ENCODE results near the gene SLC8A3. TPM values are rescaled to one million over a fixed set of nuclear protein-coding genes. Genes with fewer than 3 reads are reported as not detected.

The SLC8A3 gene
- total and polyA plus RNA-seq, 2 experiments from 2014 or later = 0.42 to 2.6 TPM

GRCh38 chr14:70018713-70019211 lies 170.0 kb downstream of the SLC8A3 start:
- 71% methylated on average over 9 of the region's 9 CpGs for WGBS (ENCODE audit: low lambda C conversion rate, missing lambda C conversion rate)
- H2AFZ ChIP-seq = no peak overlapping the region
- no peak overlapping the region for H3K4me3 ChIP-seq
- DNase-seq (ENCODE audit: low spot score) = no peak
- no peak overlapping the region for H3K27ac ChIP-seq
- H3K9me3 ChIP-seq (ENCODE audit: low read depth) = no peaks in the 10 kb centered on the region
- H3K36me3 ChIP-seq (replicated peaks; ENCODE audit: insufficient read depth, low read depth) = no peaks in the 10 kb centered on the region
- no peak overlapping the region for H3K4me2 ChIP-seq
- no peaks in the 10 kb centered on the region for H3K79me2 ChIP-seq
- H4K20me1 ChIP-seq (ENCODE audit: insufficient read depth, poor library complexity, severe bottlenecking) = no peaks in the 10 kb centered on the region
- H3K9me2 ChIP-seq (replicated peaks; ENCODE audit: insufficient read depth) = no peaks in the 10 kb centered on the region
- TF ChIP-seq EZH2 (IDR thresholded peaks at IDR 0.05; ENCODE audit: borderline replicate concordance) (no peak), CTCF (IDR thresholded peaks at IDR 0.05; ENCODE audit: poor library complexity) (no peak), EZH2phosphoT487 (IDR thresholded peaks at IDR 0.05; ENCODE audit: low read depth, severe bottlenecking, unreplicated experiment) (no peak)
- H3K27me3 ChIP-seq = no peaks in the 10 kb centered on the region
- H3K4me1 ChIP-seq (ENCODE audit: insufficient read depth) = no peaks in the 10 kb centered on the region

- WGBS (ENCODE audit: low lambda C conversion rate, missing lambda C conversion rate) = 82% methylated on average over 2 of the region's 2 CpGs
- Histone ChIP-seq H3K4me3 (no peak overlapping the region), H4K20me1 (ENCODE audit: insufficient read depth, poor library complexity, severe bottlenecking) (no peaks in the 10 kb centered on the region), H3K4me1 (ENCODE audit: insufficient read depth) (no peaks in the 10 kb centered on the region), H3K9me2 (replicated peaks; ENCODE audit: insufficient read depth) (no peaks in the 10 kb centered on the region), H3K9me3 (ENCODE audit: low read depth) (no peaks in the 10 kb centered on the region), H3K79me2 (no peaks in the 10 kb centered on the region), H2AFZ (no peak overlapping the region), H3K27me3 (no peaks in the 10 kb centered on the region), H3K27ac (no peak overlapping the region), H3K4me2 (no peak overlapping the region), H3K36me3 (replicated peaks; ENCODE audit: insufficient read depth, low read depth) (no peaks in the 10 kb centered on the region)
- TF ChIP-seq EZH2phosphoT487 (IDR thresholded peaks at IDR 0.05; ENCODE audit: low read depth, severe bottlenecking, unreplicated experiment) = no peak
- no peak for TF ChIP-seq CTCF (IDR thresholded peaks at IDR 0.05; ENCODE audit: poor library complexity)
- no peak for TF ChIP-seq EZH2 (IDR thresholded peaks at IDR 0.05; ENCODE audit: borderline replicate concordance)
- no peak for DNase-seq (ENCODE audit: low spot score)
These were observed 170.5 kb downstream of the SLC8A3 start for GRCh38 chr14:70018230-70018629.

GRCh38 chr14:70014406-70015095 lies 174.2 kb downstream of the SLC8A3 start:
- WGBS (ENCODE audit: low lambda C conversion rate, missing lambda C conversion rate) = 88% methylated on average over 7 of the region's 7 CpGs

More at GRCh38 chr14:70014406-70015095, 174.2 kb downstream of the SLC8A3 start:
- H4K20me1 ChIP-seq (ENCODE audit: insufficient read depth, poor library complexity, severe bottlenecking) = no peaks in the 10 kb centered on the region
- no peak overlapping the region for H2AFZ ChIP-seq
- H3K79me2 ChIP-seq = no peaks in the 10 kb centered on the region
- no peaks in the 10 kb centered on the region for H3K36me3 ChIP-seq (replicated peaks; ENCODE audit: insufficient read depth, low read depth)
- no peak for DNase-seq (ENCODE audit: low spot score)
- H3K4me3 ChIP-seq = no peak overlapping the region
- H3K4me1 ChIP-seq (ENCODE audit: insufficient read depth) = peaks cover 3% of the 10 kb centered on the region
- H3K27me3 ChIP-seq = no peaks in the 10 kb centered on the region
- TF ChIP-seq EZH2 (IDR thresholded peaks at IDR 0.05; ENCODE audit: borderline replicate concordance) (no peak), EZH2phosphoT487 (IDR thresholded peaks at IDR 0.05; ENCODE audit: low read depth, severe bottlenecking, unreplicated experiment) (no peak), CTCF (IDR thresholded peaks at IDR 0.05; ENCODE audit: poor library complexity) (no peak)
- H3K9me2 ChIP-seq (replicated peaks; ENCODE audit: insufficient read depth) = no peaks in the 10 kb centered on the region
- H3K27ac ChIP-seq = no peak overlapping the region
- no peaks in the 10 kb centered on the region for H3K9me3 ChIP-seq (ENCODE audit: low read depth)
- no peak overlapping the region for H3K4me2 ChIP-seq

Measured in hepatocyte (in vitro differentiated cells).